BJ (cell line): ENCODE measurements around the gene CRYBB1. TPM values are rescaled to one million over a fixed set of nuclear protein-coding genes. Genes with fewer than 3 reads are reported as not detected.

ENCODE experiments used
- CTCF ChIA-PET: fragments of 350-600 bp; formaldehyde crosslinking; extraction: SDS; loops from one replicate; lab custom pipeline; 2021; ENCODE audit warnings: antibody characterized with exemption, inconsistent platforms; lab: Yijun Ruan, JAX
- POLR2A ChIA-PET: fragments of 300-600 bp; sonication (Branson Sonifier 250); formaldehyde crosslinking; extraction: SDS; loops from one replicate; lab custom pipeline; 2021; ENCODE audit warnings: antibody characterized with exemption; lab: Charles Lee
- DNase-seq: peaks from one replicate; pipeline ENCODE4 v3.0.0-alpha.2; 2011; ENCODE audit warnings: low read depth
- H3K27me3 ChIP-seq: 2 replicates; pipeline ENCODE4 v1.6.0; 2011; ENCODE audit warnings: low read length; ENCODE audit not compliant: control insufficient read depth, insufficient read depth
- H3K36me3 ChIP-seq: 2 replicates; pipeline ENCODE4 v1.5.1; 2011; ENCODE audit warnings: low read length; ENCODE audit not compliant: control insufficient read depth, insufficient read depth
- H3K4me3 ChIP-seq: 2 replicates; pipeline ENCODE4 v1.5.1; 2011; ENCODE audit warnings: low read depth, mild to moderate bottlenecking, control low read depth, low read length
- polyA plus RNA-seq: library from polyadenylated mRNA; depleted of rRNA; stranded (reverse); fragments of >200 nt; gene quantifications from 2 replicates; pipeline ENCODE4 v1.2.3, GENCODE V29; 2011
- TF ChIP-seq, protein P1 (sequence below): IDR thresholded peaks from 2 replicates; pipeline ENCODE4 v1.5.1; 2011; ENCODE audit warnings: low read depth, mild to moderate bottlenecking, control low read depth, inconsistent platforms, low read length, moderate library complexity; ENCODE audit not compliant: insufficient read depth

Gene CRYBB1
- polyA plus RNA-seq, 1 experiment, result not detected

DNA sequence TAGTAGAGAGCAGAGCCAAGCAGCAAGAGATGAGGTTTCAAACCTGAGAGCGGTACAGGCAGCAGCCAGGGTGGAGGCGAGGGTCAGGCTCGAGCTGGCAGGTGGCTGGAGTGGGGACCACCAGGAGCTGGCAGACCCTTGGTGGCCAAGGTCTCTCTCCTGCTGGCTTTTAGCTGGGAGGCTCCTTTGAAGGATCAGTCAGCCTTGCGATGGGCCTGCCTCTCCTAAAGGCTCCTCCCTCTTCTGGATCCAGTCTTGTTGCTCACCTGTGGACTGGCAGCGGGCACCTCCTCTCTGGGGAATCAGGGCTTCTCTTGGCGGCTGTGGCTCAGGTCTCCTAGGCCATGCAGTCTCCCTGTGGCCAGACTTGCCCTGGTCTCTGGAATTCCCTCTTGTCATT is 52.6 kb downstream of the CRYBB1 start:
- Histone ChIP-seq H3K36me3 (peaks cover 7% of the 10 kb centered on the region; the same call in 1 of the 2 replicates), H3K4me3 (no peak overlapping the region), H3K27me3 (no peaks in the 10 kb centered on the region)
- TF ChIP-seq, protein P1, sequence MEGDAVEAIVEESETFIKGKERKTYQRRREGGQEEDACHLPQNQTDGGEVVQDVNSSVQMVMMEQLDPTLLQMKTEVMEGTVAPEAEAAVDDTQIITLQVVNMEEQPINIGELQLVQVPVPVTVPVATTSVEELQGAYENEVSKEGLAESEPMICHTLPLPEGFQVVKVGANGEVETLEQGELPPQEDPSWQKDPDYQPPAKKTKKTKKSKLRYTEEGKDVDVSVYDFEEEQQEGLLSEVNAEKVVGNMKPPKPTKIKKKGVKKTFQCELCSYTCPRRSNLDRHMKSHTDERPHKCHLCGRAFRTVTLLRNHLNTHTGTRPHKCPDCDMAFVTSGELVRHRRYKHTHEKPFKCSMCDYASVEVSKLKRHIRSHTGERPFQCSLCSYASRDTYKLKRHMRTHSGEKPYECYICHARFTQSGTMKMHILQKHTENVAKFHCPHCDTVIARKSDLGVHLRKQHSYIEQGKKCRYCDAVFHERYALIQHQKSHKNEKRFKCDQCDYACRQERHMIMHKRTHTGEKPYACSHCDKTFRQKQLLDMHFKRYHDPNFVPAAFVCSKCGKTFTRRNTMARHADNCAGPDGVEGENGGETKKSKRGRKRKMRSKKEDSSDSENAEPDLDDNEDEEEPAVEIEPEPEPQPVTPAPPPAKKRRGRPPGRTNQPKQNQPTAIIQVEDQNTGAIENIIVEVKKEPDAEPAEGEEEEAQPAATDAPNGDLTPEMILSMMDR, result no peak
- POLR2A ChIA-PET, result no interaction called here
- DNase-seq, result no peak
- CTCF ChIA-PET, result no interaction called here

DNA sequence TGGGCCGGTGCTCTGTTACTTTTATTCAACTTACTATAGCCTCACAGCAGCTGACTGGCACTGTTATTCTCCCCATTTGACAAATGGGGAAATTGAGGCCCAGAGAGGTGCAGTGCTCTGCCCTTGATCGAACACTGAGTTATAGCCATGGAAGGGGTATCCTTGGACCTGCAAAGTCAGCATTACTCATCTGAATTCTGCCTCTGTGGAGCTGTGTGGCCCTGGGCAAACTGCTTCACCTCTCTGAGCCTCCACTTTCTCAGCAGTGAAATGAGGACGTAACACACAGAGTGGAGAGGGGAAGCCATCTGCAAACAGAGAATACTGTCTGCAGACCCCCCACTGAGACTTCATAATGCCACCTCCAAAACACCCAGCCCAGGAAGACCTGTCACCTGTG is 53.2 kb downstream of the CRYBB1 start:
- Histone ChIP-seq H3K4me3 (no peak overlapping the region), H3K36me3 (peaks cover 7% of the 10 kb centered on the region; the same call in 1 of the 2 replicates), H3K27me3 (no peaks in the 10 kb centered on the region)
- CTCF ChIA-PET, result no interaction called here
- POLR2A ChIA-PET, result interaction anchor here (0.5 kb wide), 1 partner anchor 85 kb away, joined by 3 read pairs; no protein-coding TSS in a partner anchor
- DNase-seq, result no peak
- TF ChIP-seq, protein P1, result no peak

DNA sequence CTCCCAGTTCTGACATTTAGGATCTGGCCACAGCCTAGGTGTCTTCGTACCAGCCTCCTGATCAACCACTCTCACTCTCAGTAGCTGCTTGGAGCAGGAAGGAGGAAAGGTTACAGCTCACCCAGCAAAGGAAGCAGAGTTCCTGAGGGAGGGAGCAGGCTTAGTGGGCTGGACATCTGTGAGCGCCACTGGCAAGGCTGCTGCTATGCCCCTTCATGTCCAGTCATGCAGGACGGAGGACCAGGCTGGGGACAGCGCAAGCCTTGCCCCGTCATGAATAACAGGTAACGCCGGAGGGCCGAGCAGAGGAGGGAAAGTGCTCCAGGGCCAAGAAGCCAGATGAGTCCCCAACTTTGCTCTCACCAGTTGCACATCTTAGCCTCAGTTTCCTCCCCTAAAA is 53.6 kb downstream of the CRYBB1 start:
- ChIA-PET POLR2A (interaction anchor here (0.5 kb wide), 1 partner anchor 85 kb away, joined by 3 read pairs; no protein-coding TSS in a partner anchor), CTCF (interaction anchor here (1.2 kb wide), 1 partner anchor 63 kb away, joined by 3 read pairs; no protein-coding TSS in a partner anchor)
- TF ChIP-seq, protein P1, result no peak
- H3K27me3 ChIP-seq, result no peaks in the 10 kb centered on the region
- no peak for DNase-seq
- peaks cover 7% of the 10 kb centered on the region; the same call in 1 of the 2 replicates for H3K36me3 ChIP-seq
- no peak overlapping the region for H3K4me3 ChIP-seq

DNA sequence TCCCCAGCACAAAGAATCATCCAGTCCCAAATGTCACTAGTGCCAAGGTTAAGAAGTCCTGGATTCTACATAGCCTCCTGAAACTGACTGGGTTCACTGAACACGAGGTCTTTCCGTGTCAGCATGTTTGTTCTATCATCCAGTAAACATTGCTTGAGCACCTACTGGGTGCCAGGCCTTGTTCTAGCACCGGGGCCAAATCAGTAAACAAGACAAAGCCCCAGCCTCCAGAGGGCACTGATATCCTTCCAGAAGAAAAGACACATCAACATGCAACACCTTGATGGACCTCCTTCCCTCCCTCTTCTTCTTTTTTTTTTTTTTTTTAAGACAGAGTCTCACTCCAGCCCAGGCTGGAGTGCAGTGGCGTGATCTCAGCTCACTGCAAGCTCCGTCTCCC is 54.8 kb downstream of the CRYBB1 start:
- CTCF ChIA-PET, result no interaction called here
- H3K4me3 ChIP-seq, result no peak overlapping the region
- H3K36me3 ChIP-seq, result peaks cover 7% of the 10 kb centered on the region; the same call in 1 of the 2 replicates
- H3K27me3 ChIP-seq, result no peaks in the 10 kb centered on the region
- POLR2A ChIA-PET, result no interaction called here
- TF ChIP-seq, protein P1, result no peak
- no peak for DNase-seq

DNA sequence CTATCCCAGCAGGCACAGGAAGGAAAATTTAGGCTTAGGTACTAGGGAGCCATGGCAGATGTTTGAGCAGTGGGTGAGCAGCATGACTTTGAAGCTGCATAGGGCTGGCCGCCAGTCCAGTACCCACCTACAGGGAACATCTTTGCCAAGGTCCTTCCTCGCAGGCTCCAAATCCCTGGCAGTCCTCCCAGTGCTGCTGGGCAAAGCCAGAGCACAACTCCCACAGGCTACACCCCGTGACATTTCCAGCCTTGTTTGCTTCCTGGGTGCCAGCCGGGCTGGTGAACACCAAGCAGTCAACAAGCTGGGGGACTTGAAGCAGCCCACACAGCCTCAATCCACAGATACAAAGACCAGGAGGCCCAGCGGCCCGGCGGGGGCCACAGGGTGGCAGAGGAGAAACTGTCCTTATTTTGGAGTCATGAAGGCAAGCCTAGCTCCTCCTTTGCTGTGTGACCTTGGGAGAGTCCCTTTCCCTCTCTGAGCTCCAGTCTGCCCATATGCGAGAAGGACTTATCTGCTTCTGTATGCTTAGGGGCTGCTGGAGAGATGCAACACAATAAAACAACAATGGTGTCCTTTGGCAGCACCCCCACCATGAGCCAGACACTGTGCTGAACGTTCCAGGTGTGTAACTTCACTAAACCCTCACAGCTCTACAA is 55.9 kb downstream of the CRYBB1 start:
- H3K27me3 ChIP-seq, result no peaks in the 10 kb centered on the region
- DNase-seq, result no peak
- ChIA-PET CTCF (interaction anchor here (0.8 to 1.4 kb wide), 2 partner anchors 104 to 107 kb away, joined by 3 read pairs; no protein-coding TSS in a partner anchor), POLR2A (no interaction called here)
- TF ChIP-seq, protein P1, result no peak
- peaks cover 7% of the 10 kb centered on the region; the same call in 1 of the 2 replicates for H3K36me3 ChIP-seq
- H3K4me3 ChIP-seq, result no peak overlapping the region
